Keratinocyte (primary cell): ENCODE data around the gene DNAH11. TPM values are rescaled to one million over a fixed set of nuclear protein-coding genes. Genes with fewer than 3 reads are reported as not detected.

Experiments used
- DNase-seq: peaks from one replicate; pipeline ENCODE4 v3.0.0-alpha.2; 2011; ENCODE audit warnings: low read depth, missing footprints, low spot score
- FAIRE-seq: peaks from 2 replicates; lab custom pipeline; 2011; peaks lifted over from hg19 to GRCh38; lab: Jason Lieb, UNC
- H2AFZ ChIP-seq: 2 replicates; pipeline ENCODE4 v1.6.0; 2012; ENCODE audit warnings: low read length, control low read depth, inconsistent platforms; ENCODE audit not compliant: control insufficient read depth
- H3K27ac ChIP-seq: 2 replicates; pipeline ENCODE4 v1.5.1; 2011; ENCODE audit warnings: low read length; ENCODE audit not compliant: control insufficient read depth, insufficient read depth
- H3K27me3 ChIP-seq: 3 replicates; pipeline ENCODE4 v1.6.0; 2011; ENCODE audit warnings: low read length; ENCODE audit not compliant: control insufficient read depth, insufficient read depth; ENCODE audit errors: extremely low read depth
- H3K36me3 ChIP-seq, 2 experiments: 2 replicates in 1 of 2; 3 replicates in 1 of 2; pipeline ENCODE4 v1.5.1; 2011; ENCODE audit warnings: low read length in 2 of 2, mild to moderate bottlenecking in 1 of 2; ENCODE audit not compliant: control insufficient read depth in 2 of 2, insufficient read depth in 2 of 2; ENCODE audit errors: extremely low read depth in 1 of 2
- H3K4me1 ChIP-seq: 3 replicates; pipeline ENCODE4 v1.5.1; 2011; ENCODE audit warnings: low read length; ENCODE audit not compliant: control insufficient read depth, insufficient read depth; ENCODE audit errors: extremely low read depth
- H3K4me2 ChIP-seq: 3 replicates; pipeline ENCODE4 v1.6.0; 2011; ENCODE audit warnings: low read depth, low read length; ENCODE audit not compliant: control insufficient read depth, insufficient read depth; ENCODE audit errors: extremely low read depth
- H3K4me3 ChIP-seq, 3 experiments: fragments of 200-600 bp in 1 of 3; sonication (generic) in 1 of 3; 2 replicates in 2 of 3; 3 replicates in 1 of 3; pipeline ENCODE4 v1.5.1; 2011 to 2016; ENCODE audit warnings: low read length in 3 of 3, mild to moderate bottlenecking in 3 of 3, control low read depth in 2 of 3, inconsistent platforms in 1 of 3, low read depth in 1 of 3, mixed read lengths in 1 of 3, mixed run types in 1 of 3, moderate library complexity in 1 of 3; ENCODE audit not compliant: control insufficient read depth in 2 of 3, insufficient read depth in 2 of 3; ENCODE audit errors: extremely low read depth in 1 of 3
- H3K79me2 ChIP-seq: 2 replicates; pipeline ENCODE4 v1.6.0; 2012; ENCODE audit warnings: low read length; ENCODE audit not compliant: control insufficient read depth, insufficient read depth
- H3K9ac ChIP-seq: 3 replicates; pipeline ENCODE4 v1.6.0; 2011; ENCODE audit warnings: low read length; ENCODE audit not compliant: control insufficient read depth, insufficient read depth; ENCODE audit errors: extremely low read depth
- H3K9me1 ChIP-seq: 3 replicates; pipeline ENCODE4 v1.6.0; 2011; ENCODE audit warnings: low read length; ENCODE audit not compliant: control insufficient read depth, insufficient read depth; ENCODE audit errors: extremely low read depth
- H3K9me3 ChIP-seq: 2 replicates; pipeline ENCODE4 v1.5.1; 2012; ENCODE audit warnings: low read depth, low read length; ENCODE audit not compliant: control insufficient read depth
- H4K20me1 ChIP-seq: 3 replicates; pipeline ENCODE4 v1.6.0; 2011; ENCODE audit warnings: low read length; ENCODE audit not compliant: control insufficient read depth, insufficient read depth; ENCODE audit errors: extremely low read depth
- EZH2 ChIP-seq: IDR thresholded peaks from one replicate; pipeline ENCODE4 v1.6.1; 2012; ENCODE audit warnings: inconsistent platforms, mild to moderate bottlenecking, low read length, moderate library complexity
- dilution Hi-C: fragments of 300-500 bp; cut with MboI; formaldehyde crosslinking; loops from one replicate; pipeline ENCODE4 v1.7.0; 2020; ENCODE audit warnings: low sequenced_read_pairs; ENCODE audit not compliant: extremely low pct_ligation_motif_present
- polyA plus RNA-seq, 5 experiments: library from polyadenylated mRNA; depleted of rRNA in 3 of 5; stranded (reverse) in 3 of 5; stranded (forward) in 1 of 5; unstranded in 1 of 5; fragments of >200 nt; gene quantifications; 1 replicate in 1 of 5; 2 replicates in 3 of 5; 3 replicates in 1 of 5; pipeline versions ENCODE4 v1.2.1 to v1.2.3, GENCODE V29; 2011 to 2012; ENCODE audit warnings: missing spikeins in 2 of 5, low read depth in 1 of 5, low replicate concordance in 1 of 5
- TF ChIP-seq, protein P1 (sequence below), 3 experiments: IDR thresholded peaks in 1 of 3; conservative IDR thresholded peaks in 1 of 3; optimal IDR thresholded peaks in 1 of 3; 2 replicates in 2 of 3; 3 replicates in 1 of 3; pipeline versions ENCODE3 to v1.5.1; 2011; ENCODE audit warnings: low read length in 3 of 3, mild to moderate bottlenecking in 3 of 3, moderate library complexity in 2 of 3, control low read depth in 1 of 3, inconsistent platforms in 1 of 3; ENCODE audit not compliant: insufficient read depth in 2 of 3; ENCODE audit errors: extremely low read depth in 1 of 3

Gene DNAH11
- polyA plus RNA-seq, 1 donor (not counting 4 experiments of a cell fraction or from before 2014, with no cell fraction given), result 0.21 TPM

GRCh38 chr7:21767300-21767900 is 224.6 kb downstream of the DNAH11 start:
- H3K4me2 ChIP-seq, result no peak overlapping the region
- TF ChIP-seq, protein P1, sequence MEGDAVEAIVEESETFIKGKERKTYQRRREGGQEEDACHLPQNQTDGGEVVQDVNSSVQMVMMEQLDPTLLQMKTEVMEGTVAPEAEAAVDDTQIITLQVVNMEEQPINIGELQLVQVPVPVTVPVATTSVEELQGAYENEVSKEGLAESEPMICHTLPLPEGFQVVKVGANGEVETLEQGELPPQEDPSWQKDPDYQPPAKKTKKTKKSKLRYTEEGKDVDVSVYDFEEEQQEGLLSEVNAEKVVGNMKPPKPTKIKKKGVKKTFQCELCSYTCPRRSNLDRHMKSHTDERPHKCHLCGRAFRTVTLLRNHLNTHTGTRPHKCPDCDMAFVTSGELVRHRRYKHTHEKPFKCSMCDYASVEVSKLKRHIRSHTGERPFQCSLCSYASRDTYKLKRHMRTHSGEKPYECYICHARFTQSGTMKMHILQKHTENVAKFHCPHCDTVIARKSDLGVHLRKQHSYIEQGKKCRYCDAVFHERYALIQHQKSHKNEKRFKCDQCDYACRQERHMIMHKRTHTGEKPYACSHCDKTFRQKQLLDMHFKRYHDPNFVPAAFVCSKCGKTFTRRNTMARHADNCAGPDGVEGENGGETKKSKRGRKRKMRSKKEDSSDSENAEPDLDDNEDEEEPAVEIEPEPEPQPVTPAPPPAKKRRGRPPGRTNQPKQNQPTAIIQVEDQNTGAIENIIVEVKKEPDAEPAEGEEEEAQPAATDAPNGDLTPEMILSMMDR (optimal IDR thresholded peaks at IDR 0.05 in 1 of 3, IDR thresholded peaks at IDR 0.05 in 1 of 3, conservative IDR thresholded peaks at IDR 0.05 in 1 of 3; ENCODE audit: extremely low read depth in 1 of 3, insufficient read depth in 2 of 3, low read length in 3 of 3), result peak; percentile 66 to 95 (median 91)
- no peak for TF ChIP-seq EZH2

DNA sequence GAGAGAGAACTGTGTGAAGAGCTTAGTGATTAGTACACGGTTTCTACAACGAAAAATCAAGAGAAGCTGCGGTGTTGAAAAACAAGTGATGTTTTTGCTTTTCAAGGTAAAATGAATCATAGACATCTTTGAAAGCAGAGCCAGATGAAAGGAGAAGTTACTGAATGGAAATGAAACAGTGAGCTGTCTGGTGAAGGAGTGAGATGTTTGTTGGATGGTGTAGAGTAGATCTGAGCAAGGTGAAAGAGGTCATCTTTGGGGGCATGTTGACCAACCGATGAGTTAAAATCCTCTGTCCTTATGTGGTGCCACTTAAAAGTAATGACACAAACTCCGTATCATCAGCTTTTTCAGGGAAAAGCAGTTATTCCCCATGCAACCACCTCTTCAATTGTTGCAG is 225.4 kb downstream of the DNAH11 start:
- FAIRE-seq (no peak), DNase-seq (no peak)
- H3K36me3 ChIP-seq, result no peaks in the 10 kb centered on the region
- no peak overlapping the region for H3K4me2 ChIP-seq
- no peak for TF ChIP-seq EZH2
- TF ChIP-seq, protein P1 (optimal IDR thresholded peaks at IDR 0.05 in 1 of 3, IDR thresholded peaks at IDR 0.05 in 1 of 3, conservative IDR thresholded peaks at IDR 0.05 in 1 of 3; ENCODE audit: extremely low read depth in 1 of 3, insufficient read depth in 2 of 3, low read length in 3 of 3), result no peak
- H3K9ac ChIP-seq, result no peak overlapping the region
- H2AFZ ChIP-seq, result no peak overlapping the region
- H3K27me3 ChIP-seq, result no peaks in the 10 kb centered on the region
- H3K4me1 ChIP-seq, result peaks cover 13% of the 10 kb centered on the region
- no peak overlapping the region for H3K4me3 ChIP-seq
- no peak overlapping the region for H3K27ac ChIP-seq
- no peaks in the 10 kb centered on the region for H3K9me3 ChIP-seq
- dilution Hi-C loops, result no loop called here
- no peaks in the 10 kb centered on the region for H4K20me1 ChIP-seq
- no peaks in the 10 kb centered on the region for H3K9me1 ChIP-seq
- no peaks in the 10 kb centered on the region for H3K79me2 ChIP-seq

More at GRCh38 chr7:21767300-21767900, 224.6 kb downstream of the DNAH11 start:
- H3K9me3 ChIP-seq, result no peaks in the 10 kb centered on the region
- peaks cover 5% of the 10 kb centered on the region for H3K4me1 ChIP-seq
- H3K9ac ChIP-seq, result no peak overlapping the region
- no peaks in the 10 kb centered on the region for H4K20me1 ChIP-seq
- H3K4me3 ChIP-seq, result no peak overlapping the region
- FAIRE-seq (peak; percentile 87), DNase-seq (peak; percentile 59)
- no peaks in the 10 kb centered on the region for H3K79me2 ChIP-seq
- dilution Hi-C loops, result no loop called here
- no peak overlapping the region for H2AFZ ChIP-seq
- no peak overlapping the region for H3K27ac ChIP-seq
- no peaks in the 10 kb centered on the region for H3K9me1 ChIP-seq
- no peaks in the 10 kb centered on the region for H3K27me3 ChIP-seq
- H3K36me3 ChIP-seq, result no peaks in the 10 kb centered on the region
